Ovary (tissue), 9 donors: ENCODE measurements around the gene CUTA. TPM values are rescaled to one million over a fixed set of nuclear protein-coding genes. Genes with fewer than 3 reads are reported as not detected.
A peak's percentile ranks its signal among the peaks of the same experiment; 100 is the strongest.

Source experiments
- DNase-seq, 5 donors: peaks; one replicate each; pipeline ENCODE4 v3.0.0-alpha.2; 2019 to 2020
- H3K27ac ChIP-seq, 2 donors: fragments of 200-600 bp; one replicate each; pipeline versions ENCODE4 v1.5.1 to v1.8.0; 2019 to 2022
- H3K27me3 ChIP-seq: fragments of 200-600 bp; one replicate; pipeline ENCODE4 v1.8.0; 2022
- H3K36me3 ChIP-seq: fragments of 200-600 bp; sonication (generic); one replicate; pipeline ENCODE4 v1.5.1; 2019
- H3K4me1 ChIP-seq: one replicate; pipeline ENCODE4 v1.8.1; 2013; ENCODE audit warnings: mild to moderate bottlenecking, moderate library complexity; ENCODE audit not compliant: insufficient read depth
- H3K4me3 ChIP-seq: fragments of 200-600 bp; sonication (generic); one replicate; pipeline ENCODE4 v1.5.1; 2017
- H3K9me3 ChIP-seq, 2 donors: fragments of 200-600 bp in 1 of 2; sonication (generic) in 1 of 2; one replicate each; pipeline versions ENCODE4 v1.5.1 to v1.8.1; 2013 to 2019; ENCODE audit warnings: mild to moderate bottlenecking in 1 of 2, moderate library complexity in 1 of 2
- CTCF ChIP-seq, 3 donors: fragments of 450-650 bp in 2 of 3; fragments of 200-600 bp in 1 of 3; IDR thresholded peaks; one replicate each; pipeline versions ENCODE4 v1.5.1 to v1.8.0; 2016 to 2022; ENCODE audit warnings: antibody characterized with exemption in 3 of 3, mild to moderate bottlenecking in 1 of 3
- EP300 ChIP-seq: sonication (generic); formaldehyde crosslinking; IDR thresholded peaks from one replicate; pipeline ENCODE4 v1.6.1; 2017; ENCODE audit warnings: antibody characterized with exemption
- POLR2A ChIP-seq: fragments of 450-650 bp; IDR thresholded peaks from one replicate; pipeline ENCODE4 v1.6.1; 2017; ENCODE audit warnings: antibody characterized with exemption, mild to moderate bottlenecking, moderate library complexity
- WGBS, 3 donors: extraction: QIAGEN DNeasy Blood & Tissue Kit in 1 of 3; methylation state at CpG; one replicate each; pipeline versions ENCODE4 v1.1.5 to v1.1.7; 2013 to 2017; 5-methylcytosine and 5-hydroxymethylcytosine counted together
- intact Hi-C, 4 donors: fragments of 100-400 bp; cut with DNase I; formaldehyde crosslinking; loops; one replicate each; pipeline versions ENCODE4 v1.11.0 to v1.15.1; 2022 to 2023
- polyA plus RNA-seq, 2 donors: library from polyadenylated mRNA; stranded (reverse); fragments of 200-250 nt in 1 of 2; fragments of 350-450 nt in 1 of 2; fragmentation: Illumina TruSeq in 1 of 2; extraction: RNeasy Lipid Tissue Mini Kit (QIAGEN cat#74804) in 1 of 2; gene quantifications; one replicate each; pipeline ENCODE4 v1.2.3, GENCODE V29; 2013 to 2014
- total RNA-seq, 7 donors: library from RNA; depleted of rRNA in 2 of 7; stranded (reverse); fragments of >200 nt in 2 of 7; fragmentation: NEBNext Ultra II Directional in 3 of 7; extraction: Animal tissue kit (Norgen Biotek cat#: 25700) in 3 of 7; gene quantifications; one replicate each; pipeline versions ENCODE4 v1.1.0 to v1.2.4, GENCODE V29; 2016 to 2023
- donor health status: DM: no; HTN: no; CAD: no; lungs with moderate emphysema.
- donor health status: DM: no; HTN: no; CAD: no.
- donor health status: Bipolar disorder and iron deficiency.
- donor health status: DM: yes; HTN: yes; CAD: no.
- donor health status: DM: no; HTN: no; CAD: no.
- donor health status: DM: yes; HTN: yes; CAD: no.

CUTA gene
- total and polyA plus RNA-seq, 9 donors: 125 to 250 (median 177) TPM

GRCh38 chr6:33424855-33425667 lies 7.2 kb upstream of the CUTA start:
- no peaks in the 10 kb centered on the region for H3K27me3 ChIP-seq
- no peaks in the 10 kb centered on the region for H3K36me3 ChIP-seq
- WGBS, 3 donors: 5 to 7% (median 6%) methylated on average over 12 of the region's 12 CpGs
- intact Hi-C loops: loop anchor here in 1 of 4 donors (10.0 kb wide), 1 partner anchor 110 kb away; the partner anchor contains the start of genes TAPBP and ZBTB22
- DNase-seq: peak; percentile 62 to 76 (median 74)
- peak overlapping the region; percentile 80 to 96 for H3K27ac ChIP-seq
- no peaks in the 10 kb centered on the region for H3K9me3 ChIP-seq
- H3K4me1 ChIP-seq: peaks cover 24% of the 10 kb centered on the region
- TF ChIP-seq POLR2A (peak; percentile 32), CTCF (IDR thresholded peaks at IDR 0.05) (no peak)
- peak overlapping the region; percentile 59 for H3K4me3 ChIP-seq

GRCh38 chr6:33423777-33424176 lies 5.9 kb upstream of the CUTA start:
- intact Hi-C loops: loop anchor here in 1 of 4 donors (10.0 kb wide), 1 partner anchor 109 kb away; the partner anchor contains the start of genes TAPBP and ZBTB22
- Histone ChIP-seq H3K36me3 (no peaks in the 10 kb centered on the region), H3K27ac (peak overlapping the region; percentile 80 to 96), H3K27me3 (no peaks in the 10 kb centered on the region), H3K4me1 (peaks cover 19% of the 10 kb centered on the region), H3K4me3 (no peak overlapping the region), H3K9me3 (no peaks in the 10 kb centered on the region)
- WGBS, 3 donors: 94 to 97% (median 97%) methylated on average over 2 of the region's 2 CpGs
- TF ChIP-seq EP300 (no peak), CTCF (IDR thresholded peaks at IDR 0.05) (no peak), POLR2A (no peak)
- no peak for DNase-seq

GRCh38 chr6:33421344-33421643 lies 3.4 kb upstream of the CUTA start:
- peaks cover 15% of the 10 kb centered on the region for H3K4me1 ChIP-seq
- no peak overlapping the region for H3K4me3 ChIP-seq
- no peaks in the 10 kb centered on the region for H3K9me3 ChIP-seq
- no peak for TF ChIP-seq EP300
- TF ChIP-seq CTCF (IDR thresholded peaks at IDR 0.05): no peak
- TF ChIP-seq POLR2A: no peak
- H3K27ac ChIP-seq: peak overlapping the region; percentile 45 to 60
- H3K27me3 ChIP-seq: no peaks in the 10 kb centered on the region
- 75 to 80% (median 75%) methylated on average over 2 of the region's 2 CpGs for WGBS, 3 donors
- no peaks in the 10 kb centered on the region for H3K36me3 ChIP-seq
- DNase-seq: no peak
- intact Hi-C loops: loop anchor here in 1 of 4 donors (10.0 kb wide), 1 partner anchor 106 kb away; the partner anchor contains the start of genes TAPBP and ZBTB22

GRCh38 chr6:33420491-33421343 lies 2.8 kb upstream of the CUTA start:
- H3K27ac ChIP-seq: peak overlapping the region; percentile 46 to 60
- intact Hi-C loops: loop anchor here in 1 of 4 donors (10.0 kb wide), 1 partner anchor 106 kb away; the partner anchor contains the start of genes TAPBP and ZBTB22
- peaks cover 15% of the 10 kb centered on the region for H3K4me1 ChIP-seq
- TF ChIP-seq POLR2A: no peak
- no peaks in the 10 kb centered on the region for H3K36me3 ChIP-seq
- peak in 1 of 5 donors; percentile 45 for DNase-seq
- H3K9me3 ChIP-seq: no peaks in the 10 kb centered on the region
- H3K4me3 ChIP-seq: peak overlapping the region; percentile 46
- no peaks in the 10 kb centered on the region for H3K27me3 ChIP-seq
- WGBS, 3 donors: 45 to 54% (median 51%) methylated on average over 6 of the region's 6 CpGs
